ENCODE results near the gene WASF3.

- TF ChIP-seq CTCF (IDR thresholded peaks at IDR 0.05; ENCODE audit: low read length) (no peak), EZH2 (IDR thresholded peaks at IDR 0.05; ENCODE audit: borderline replicate concordance, low read length) (no peak)
Observed at GRCh38 chr13:26678330-26678729, 120.8 kb downstream of the WASF3 start.
